DMS53 (cell line): ENCODE measurements around the gene GNAS.
"Not testable (repeated sequence)": the region's sequence is repeated elsewhere in the genome, so short reads cannot be mapped to it uniquely, and the experiment has no call there.

Source experiments
- DNase-seq: peaks from one replicate; lab custom pipeline; 2025; lab: John Stamatoyannopoulos, UW

GNAS gene

DNA sequence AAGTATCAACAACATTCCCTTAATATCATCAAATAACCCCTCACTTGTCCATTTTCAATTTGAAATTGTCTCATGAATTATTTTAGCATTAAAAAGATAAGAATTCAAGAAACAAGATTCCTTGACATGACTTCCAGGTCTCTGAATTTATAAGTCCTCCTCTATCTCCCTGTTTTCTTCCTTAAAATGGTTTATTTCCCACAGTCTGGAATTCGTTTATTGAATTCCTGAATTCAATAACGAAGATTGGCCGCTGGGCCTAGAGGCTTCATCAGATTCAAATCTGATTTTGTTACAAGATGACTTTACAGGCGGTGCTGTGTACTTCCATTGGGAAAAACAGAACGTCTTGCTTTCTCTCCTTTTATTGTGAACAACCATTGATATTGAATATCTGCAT lies 79.7 kb downstream of the GNAS start:
- no peak for DNase-seq

DNA sequence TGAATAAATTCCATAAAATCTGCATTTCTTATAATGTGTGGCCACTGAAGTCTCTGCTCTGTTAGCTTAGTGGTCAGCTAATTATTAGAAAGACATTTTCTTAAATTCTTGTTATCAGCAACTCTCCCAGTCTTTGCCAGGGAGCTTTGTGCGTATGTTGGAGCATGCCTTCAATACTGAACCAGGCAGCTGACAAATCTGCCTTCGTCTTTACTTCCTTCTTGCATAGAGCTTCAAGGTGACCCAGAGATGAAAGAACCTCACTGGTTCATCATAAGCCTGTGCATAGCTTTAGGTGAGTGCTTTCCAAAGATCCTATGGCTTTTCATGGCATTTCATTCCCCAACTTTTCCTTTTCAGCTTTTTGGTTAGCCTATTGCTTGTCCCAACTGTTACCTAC lies 85.6 kb downstream of the GNAS start:
- DNase-seq, result no peak

DNA sequence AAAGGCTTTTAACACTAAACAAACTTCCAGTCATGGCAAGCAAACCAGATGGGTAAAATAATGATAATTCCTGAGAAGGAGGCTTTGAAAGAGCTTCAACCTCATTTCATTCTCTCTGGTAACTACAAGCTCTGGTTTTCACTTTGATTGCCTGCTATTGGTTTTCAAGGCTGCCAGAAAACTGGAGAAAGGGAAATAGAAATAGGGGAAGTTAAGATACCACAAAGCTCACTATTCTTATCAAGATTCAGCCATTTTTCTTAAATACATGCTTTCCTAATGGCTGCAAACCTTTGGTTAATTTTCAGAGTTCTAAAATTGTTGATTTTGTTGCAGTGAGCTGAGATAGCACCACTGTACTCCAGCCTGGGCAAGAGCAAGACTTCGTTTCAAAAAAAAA lies 86.0 kb downstream of the GNAS start:
- DNase-seq, result no peak

DNA sequence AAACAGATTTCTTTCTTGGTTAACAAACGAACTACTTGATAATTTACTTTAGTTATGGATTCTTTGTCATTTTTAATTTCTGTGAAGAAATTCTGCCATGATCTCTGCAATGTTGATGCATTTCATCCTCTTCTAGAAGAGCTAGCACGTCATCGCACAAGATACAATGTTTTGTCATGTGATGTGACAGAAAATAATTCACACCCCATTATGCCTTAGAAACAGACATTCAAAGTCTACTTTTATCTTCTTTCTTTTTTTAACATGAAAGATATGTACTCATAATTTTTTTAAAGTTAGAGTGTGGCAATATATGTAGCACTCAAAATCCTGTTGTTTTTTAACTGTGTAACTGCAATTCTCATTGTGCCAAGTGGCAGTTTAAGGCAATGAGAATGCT lies 89.0 kb downstream of the GNAS start:
- DNase-seq, result no peak

DNA sequence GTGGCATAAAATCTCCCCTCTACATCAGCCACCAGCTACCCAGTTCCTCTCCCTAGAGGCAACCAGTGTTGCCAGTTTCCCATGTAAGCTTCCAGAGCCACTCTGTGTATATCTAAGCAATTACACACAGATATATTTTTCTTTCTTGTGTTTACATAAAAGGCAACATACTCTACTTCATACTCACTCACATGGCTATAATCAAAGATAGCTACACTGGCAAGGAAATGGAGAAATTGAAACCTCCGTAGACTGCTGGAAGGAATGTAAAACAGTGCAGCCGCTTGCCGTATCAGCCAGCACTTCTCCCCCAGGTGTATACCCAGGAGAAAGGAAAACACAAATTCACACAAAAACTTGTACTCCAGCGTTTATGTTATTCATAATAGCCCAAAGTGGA lies 90.0 kb downstream of the GNAS start:
- DNase-seq, result no peak

DNA sequence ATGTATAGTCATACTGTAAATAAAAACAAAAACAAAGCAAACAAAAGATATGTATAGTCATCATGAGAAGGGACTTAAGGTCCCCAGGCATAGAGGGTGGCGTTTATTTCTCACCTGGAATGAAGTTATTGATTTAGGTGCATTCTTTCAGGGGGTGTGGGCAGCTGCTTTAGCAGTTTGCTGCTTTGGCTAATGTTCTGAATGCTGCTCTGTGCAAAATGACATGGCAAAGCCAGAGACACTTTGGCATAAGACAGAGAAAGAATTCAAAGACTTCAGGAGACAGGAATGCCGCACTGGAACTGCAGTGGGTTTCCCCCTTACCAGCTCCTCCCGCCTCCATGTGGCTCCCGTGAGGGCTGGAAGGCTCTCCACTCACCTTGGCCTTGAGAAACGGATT lies 92.1 kb downstream of the GNAS start:
- DNase-seq, result no peak

DNA sequence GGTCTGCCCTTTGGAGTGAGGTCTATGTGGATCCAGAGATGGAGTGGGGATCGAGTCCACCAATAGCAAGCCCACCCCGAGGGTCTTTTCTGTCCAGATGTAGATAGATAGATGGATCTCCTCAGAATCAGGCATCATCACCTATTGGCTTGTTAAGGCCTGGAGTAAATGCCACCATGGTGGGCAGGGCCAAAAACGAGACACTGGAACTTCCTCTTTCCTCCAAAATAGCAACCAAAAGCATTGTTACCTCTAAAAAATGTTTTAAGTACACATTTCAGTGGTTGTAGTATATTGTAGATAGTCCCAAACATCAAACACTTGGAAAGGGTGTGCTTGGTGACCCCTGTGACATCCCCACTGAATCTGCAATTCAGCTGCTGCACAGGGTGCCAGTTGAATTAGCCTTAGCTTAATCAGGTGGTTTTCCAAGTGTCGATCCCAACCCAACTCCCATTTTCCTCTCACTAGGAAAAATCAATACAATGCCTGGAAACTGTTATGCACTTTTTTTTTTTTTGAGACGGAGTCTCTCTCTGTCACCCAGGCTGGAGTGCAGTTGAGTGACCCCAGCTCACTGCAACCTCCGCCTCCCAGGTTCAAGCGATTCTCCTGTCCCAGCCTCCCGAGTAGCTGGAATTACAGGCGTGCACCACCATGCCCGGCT lies 93.6 kb downstream of the GNAS start:
- no peak for DNase-seq

DNA sequence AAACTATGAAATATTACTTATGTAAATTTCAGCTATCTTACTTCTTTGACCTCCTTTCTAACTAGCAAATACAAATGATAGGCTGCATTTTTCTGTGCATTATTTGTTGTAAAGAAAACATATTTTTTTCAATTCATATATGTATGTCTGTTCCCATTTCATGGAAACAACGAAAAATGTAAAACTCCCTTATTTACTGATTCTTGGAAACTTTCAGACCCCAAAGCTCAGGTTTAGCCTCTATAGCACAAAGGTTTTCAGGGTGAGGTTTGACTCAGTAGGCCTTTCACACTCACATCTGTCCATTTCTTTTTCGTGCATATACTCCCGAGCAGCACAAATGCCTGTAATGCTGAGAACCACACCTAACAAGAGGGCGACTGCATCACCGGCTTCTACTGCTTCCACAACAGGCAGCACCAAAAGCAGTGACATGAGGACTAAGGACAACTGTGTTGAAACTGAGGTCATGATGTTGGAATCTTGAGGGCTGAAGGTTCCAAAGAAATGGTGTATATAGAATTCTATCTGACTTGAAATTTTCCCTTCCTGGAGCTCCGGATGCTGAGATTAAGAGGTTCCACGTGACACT lies 95.4 kb downstream of the GNAS start:
- DNase-seq, result not testable (repeated sequence)

DNA sequence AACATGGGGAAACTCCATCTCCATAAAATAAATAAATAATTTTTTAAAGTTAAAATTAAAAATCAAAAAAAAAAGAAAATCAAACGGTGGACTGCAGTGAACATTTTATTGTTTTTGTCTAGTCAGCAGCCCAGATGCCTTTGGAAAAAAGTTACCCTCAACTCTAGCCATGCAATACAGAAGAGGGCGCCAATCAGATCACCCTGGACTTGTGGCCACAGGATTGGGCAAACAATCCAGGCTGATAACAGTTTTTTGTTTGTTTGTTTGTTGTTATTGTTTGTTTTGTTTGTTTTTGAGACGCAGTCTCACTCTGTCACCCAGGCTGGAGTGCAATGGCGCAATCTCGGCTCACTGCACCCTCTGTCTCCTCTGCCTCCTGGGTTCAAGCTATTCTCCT lies 98.1 kb downstream of the GNAS start:
- no peak for DNase-seq

DNA sequence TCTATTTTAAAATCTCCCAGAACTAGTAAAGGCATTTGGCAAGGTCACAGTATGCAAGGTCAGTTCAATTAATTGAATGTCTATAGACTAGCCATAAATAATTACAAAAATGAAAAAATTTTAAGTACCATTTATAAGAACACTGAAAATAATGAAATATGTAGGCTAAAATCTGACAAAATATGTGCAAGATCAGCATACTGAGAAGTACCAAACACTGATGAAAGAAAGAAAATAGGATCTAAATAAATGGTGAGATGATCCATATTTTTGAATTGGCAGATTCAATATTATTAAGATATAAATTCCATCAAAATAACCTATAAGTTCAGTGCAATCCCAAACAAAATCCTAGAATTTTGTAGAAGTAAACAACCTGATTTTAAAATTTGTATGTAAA lies 100.5 kb downstream of the GNAS start:
- DNase-seq, result no peak

DNA sequence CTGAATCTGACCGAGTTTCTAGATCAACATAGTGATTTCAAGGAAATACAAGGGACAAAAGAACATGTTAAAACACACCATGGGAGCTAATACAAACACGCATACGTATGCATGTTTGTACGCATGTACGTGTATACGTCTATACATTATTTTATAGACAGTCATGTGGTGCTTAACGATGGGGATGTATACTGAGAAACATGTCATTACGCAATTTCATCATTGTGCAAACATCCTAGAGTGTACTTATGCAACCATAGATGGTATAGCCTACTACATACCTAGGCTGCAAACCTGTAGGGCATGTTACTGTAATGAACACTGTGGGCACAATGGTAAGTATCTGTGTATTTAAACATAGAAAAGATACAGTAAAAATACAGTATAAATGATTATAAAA lies 103.6 kb downstream of the GNAS start:
- peak; percentile 41 for DNase-seq

DNA sequence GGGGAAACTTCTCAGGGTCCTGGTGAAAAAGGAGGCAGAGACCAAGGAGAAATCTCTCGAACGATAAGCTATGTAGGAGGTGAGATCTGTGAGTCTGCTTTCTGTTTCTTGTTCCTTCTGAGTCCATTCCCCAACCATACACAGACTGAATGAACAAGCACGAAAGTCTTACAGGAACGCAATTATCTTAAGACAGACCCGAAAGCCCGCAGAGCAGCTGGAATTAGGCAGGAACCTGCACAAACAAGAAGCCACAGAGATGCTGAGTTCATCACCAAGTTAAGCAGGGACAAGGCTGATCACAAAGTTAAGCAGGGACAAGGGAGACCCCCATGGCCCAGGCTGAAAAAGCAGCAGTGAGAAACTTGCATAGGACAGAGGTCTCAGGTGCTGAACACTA lies 107.1 kb downstream of the GNAS start:
- no peak for DNase-seq
